Stimulated activated CD8-positive, alpha-beta memory T cell treated with anti-CD3 and anti-CD28 coated beads, Interleukin-15, amount 100 ng/mL, for 4 hours (primary cell): ENCODE measurements around the gene PRKD1.
"Not testable (repeated sequence)": the region's sequence is repeated elsewhere in the genome, so short reads cannot be mapped to it uniquely, and the experiment has no call there.

ENCODE experiments used
- DNase-seq, 2 donors: peaks; one replicate each; pipeline ENCODE4 v3.0.0-alpha.2; 2020; ENCODE audit warnings: low read depth in 2 of 2

Gene PRKD1

DNA sequence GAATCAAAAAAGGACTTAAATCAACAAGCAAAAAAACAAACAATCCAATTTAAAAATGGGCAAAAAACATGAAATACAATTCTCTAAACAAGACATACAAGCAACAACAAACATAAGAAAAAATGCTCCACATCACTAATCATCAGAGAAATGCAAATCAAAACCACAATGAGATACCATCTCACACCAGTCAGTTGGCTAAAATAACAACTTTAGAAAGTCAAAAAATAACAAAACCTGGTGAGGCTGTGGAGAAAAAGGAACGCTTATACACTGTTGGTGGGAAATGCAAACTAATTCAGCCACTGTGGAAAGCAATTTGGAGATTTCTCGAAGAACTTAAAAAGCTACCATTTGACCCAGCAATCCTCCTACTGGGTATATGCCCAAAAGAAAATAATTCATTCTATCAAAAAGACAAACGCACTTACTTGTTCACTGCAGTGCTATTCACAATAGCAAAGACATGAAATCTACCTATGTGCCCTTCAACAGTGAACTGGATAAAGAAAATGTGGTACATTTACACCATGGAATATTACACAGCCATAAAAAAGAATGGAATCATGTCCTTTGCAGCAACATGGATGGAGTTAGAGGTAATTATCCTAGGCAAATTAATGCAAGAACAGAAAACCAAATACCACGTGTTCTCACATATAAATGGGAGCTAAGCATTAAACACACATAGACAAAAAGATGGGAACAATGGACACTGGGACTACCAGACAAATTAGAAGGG, 26.9 kb downstream of the PRKD1 start:
- DNase-seq = no peak

DNA sequence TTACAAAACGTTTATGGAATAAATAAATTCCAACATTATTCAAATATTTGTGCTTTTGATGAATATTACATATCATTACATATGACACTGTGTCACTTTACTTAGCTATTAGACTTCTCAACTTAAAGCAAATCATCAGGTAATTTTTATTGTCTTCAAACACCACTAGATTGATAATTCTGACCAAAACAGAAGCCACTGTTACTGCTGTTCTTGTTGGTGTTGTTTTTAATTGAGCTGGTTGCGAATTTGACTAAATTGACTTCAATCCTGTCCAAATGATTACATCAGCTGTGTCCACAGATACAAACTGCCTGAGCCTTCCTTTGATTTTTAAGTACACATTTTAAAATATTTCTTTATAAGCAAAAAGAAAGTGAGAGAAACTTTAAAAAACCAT, 29.2 kb downstream of the PRKD1 start:
- no peak for DNase-seq

DNA sequence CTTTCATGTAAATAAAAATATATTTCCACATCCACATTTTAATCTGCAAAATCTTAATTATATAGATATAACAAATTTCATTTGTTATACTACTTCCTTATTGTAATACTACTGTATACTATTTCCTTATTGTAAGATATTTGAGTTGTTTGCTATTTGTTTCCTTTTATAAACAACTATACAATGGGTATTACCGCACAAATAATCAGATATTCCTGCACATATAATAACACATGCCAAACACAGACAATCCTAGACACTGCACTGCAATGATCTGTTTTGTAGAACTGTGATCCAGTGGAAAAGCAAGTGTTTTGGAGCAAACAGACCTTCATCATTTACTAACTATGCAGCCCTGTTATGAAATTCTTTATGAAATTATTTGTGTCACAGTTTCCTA, 30.5 kb downstream of the PRKD1 start:
- no peak for DNase-seq

DNA sequence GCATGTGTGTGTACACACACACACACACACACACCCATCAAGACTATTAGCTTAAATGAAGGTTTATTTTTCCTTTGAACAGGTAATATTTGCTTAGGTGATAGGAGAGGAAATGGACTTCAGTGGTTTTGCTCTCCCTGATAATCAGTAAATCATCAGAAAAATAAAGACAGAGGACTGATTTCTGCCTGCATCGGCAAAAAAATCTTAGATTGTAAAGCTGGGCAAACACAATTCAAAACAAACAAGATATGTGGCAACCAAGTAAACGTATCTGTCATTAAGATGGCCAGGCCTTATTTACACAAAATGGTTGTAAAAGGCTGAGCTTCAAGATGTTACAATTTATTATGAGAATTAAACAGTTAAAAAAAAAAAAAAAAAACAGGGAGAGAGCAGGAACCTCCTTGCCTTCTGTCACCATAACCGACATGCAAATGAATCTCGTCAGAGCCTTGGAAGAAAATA, 31.3 kb downstream of the PRKD1 start:
- no peak for DNase-seq

DNA sequence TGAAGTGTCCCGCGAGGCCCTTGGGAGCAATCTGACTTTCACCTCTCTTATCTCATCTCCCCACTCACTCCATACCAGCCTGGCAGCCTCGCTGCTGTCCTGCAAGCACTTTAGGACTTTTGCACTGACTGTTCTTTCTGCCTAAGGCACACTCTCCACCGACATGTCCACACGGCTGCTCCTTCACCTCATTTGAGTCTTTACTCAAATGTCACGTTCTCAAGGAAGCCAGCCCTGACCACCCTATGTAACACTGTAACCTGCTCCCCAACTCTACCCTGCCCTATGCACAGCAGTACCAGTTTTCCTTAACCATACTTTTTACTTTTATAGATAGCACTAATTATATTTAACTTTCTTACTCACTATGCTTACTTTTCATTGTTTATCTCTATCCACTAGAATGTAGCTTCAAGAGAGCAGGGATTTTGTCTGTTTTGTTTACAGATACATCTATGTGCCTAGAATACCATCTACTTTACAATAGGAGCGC, 32.0 kb downstream of the PRKD1 start:
- no peak for DNase-seq

DNA sequence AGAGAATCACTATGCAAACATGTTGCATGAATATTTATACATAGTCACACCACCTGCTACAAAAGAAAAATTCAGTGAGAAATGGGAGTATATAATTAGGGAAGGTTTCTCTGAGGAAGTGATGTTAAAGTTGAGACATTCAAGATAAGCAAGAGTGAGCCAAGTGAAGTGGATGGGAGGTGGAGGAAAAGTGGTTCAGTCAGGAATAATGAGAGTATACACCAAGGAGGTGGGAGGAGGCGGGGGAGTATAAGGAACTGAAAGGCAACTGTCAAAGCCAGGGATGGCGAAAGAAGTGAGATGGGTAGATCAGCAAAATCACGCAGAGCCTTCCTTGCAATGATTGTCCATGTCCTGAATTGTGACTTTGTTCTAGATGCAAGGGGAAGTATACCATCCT, 33.7 kb downstream of the PRKD1 start:
- DNase-seq = no peak

DNA sequence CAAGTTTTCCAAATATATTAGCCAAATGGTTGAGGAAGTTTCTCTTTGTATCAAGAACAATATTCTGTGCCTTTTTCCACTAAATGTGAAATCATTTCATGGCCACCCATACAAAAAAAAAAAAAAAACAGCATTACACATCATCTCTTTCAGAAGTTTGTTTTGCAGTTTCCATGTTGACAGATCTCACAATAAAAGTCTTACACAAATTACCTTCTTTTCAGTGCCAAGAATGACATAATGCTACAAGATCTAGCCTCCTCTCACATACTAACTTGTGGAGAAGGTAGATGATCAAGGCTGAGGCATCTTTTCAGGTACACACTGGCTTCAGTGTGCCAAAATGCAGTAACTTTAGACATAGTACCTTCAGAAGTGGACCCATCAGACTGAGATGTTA, 35.3 kb downstream of the PRKD1 start:
- DNase-seq = no peak

DNA sequence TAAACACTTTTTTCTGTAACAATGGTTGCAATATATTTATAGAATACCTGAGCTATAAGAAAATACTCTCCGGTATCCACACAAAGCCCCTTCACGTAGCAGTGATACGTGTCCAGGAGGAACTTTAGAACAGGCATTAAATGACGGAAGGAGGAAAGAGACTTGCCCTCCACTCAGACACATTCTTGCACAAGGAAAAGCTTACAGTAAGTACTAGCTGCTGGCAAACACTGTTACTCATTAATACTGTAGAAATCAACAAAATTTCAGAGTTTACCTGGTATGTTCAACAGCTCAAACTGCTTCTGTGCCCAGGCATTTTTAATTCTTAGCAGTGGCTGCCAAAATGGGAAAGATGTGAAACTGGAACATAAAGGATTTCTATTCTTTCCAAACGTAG, 41.7 kb downstream of the PRKD1 start:
- no peak for DNase-seq

DNA sequence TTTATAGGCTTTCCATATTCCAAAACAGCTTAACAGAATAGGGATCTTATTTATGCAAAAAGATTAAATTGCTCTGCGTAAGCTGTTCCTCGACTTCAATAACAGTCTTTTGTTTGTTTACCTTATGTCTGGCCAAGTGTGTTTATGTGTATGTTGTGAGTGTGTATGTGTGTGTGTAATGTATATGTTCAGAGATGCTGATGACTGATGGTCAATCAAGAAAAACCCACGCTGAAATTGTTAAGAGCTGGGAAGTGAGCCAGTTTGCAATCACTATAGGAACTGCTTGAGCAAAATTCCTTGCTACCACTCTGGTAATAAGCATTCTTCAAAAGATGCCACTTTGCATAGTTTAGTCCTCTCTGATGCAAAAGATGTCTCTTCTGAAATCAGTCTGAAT, 59.6 kb downstream of the PRKD1 start:
- DNase-seq = no peak

DNA sequence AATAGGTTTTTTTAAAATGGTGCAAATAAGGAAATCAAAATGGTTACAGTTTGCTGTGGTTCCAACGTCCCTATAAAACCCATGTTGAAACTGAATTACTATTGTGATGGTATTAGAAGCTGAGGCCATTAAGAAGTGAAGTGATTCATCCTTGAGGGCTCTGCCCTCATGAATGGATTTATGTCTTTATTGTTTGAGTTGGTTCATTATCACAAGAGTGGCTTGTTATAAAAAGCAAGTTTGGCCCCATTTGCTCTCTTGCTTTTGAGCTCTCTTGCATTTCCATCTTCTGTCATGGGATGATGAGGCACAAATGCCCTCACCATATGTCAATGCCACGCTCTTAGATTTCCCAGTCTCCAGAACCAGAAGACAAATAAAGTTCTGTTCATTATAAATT, 62.3 kb downstream of the PRKD1 start:
- no peak for DNase-seq

DNA sequence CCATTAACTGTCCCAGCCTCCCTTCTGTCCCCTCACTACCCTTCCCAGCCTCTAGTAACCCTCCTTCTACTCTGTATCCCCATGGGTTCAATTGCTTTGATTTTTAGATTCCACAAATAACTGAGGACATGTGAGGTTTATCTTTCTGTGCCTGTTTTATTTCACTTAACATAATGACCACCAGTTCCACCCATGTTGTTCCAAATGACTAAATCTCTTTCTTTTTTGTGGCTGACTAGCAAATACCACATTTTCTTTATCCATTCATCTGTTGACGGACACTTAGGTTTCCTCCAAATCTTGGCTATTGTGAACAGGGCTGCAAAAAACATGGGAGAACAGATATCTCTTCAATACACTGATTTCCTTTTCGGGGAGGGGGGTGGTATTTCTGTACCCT, 65.7 kb downstream of the PRKD1 start:
- no peak for DNase-seq

DNA sequence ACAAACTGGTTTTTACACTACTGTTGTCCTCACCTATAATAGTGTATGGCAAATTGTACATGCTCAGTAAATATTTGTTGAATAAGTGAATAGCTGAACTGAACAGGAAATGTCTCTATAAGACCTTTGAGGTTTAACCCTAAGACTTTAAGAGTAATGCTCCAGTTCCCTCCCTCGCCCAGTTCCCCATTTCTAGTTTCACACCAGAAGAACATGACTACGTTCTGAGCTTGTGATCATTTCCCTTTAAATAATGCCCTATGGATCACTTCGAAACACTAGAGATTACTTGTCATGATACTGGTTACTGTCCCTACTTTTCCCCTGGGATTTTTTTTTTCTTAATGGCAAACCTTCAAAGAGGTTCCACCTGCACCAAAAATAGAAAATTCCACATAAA, 69.3 kb downstream of the PRKD1 start:
- DNase-seq = no peak

DNA sequence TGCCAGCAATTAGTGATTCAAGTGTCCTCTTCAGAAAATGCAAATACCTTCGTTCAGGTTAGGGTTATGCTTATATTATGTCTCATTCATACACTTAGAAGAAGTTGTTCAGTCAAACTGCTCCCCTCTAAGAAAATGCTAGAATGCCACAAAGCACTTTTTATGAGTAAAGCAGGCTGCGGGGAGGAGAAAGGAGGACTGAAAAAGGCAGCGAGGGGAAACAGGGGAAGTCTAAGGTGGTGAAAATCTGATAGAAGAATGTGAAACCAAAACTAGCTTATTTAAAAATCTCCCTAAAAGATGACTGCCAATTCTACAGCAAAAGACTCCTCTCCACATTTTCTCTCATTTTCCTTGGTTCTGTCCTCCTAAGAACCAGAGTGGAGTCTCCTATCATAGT, 70.1 kb downstream of the PRKD1 start:
- DNase-seq = no peak

DNA sequence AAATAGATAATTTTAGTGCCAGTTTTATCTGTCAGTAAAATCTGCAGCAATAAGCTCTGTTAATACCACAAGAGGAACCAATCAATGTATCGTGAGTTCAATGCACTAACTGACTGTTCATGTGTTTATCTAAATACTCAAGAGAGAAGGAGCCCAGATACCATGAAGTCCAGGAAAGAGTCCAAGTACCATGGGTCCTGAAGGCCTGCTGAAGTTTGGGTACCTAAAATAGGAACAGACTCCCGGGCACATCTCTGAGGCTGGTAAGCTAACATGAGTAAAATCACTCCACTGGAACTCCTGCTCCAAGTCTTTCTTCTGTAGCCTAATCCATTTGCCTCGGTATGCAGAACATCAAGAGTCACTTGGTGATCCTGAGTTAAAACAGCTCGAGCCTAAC, 71.1 kb downstream of the PRKD1 start:
- no peak for DNase-seq

DNA sequence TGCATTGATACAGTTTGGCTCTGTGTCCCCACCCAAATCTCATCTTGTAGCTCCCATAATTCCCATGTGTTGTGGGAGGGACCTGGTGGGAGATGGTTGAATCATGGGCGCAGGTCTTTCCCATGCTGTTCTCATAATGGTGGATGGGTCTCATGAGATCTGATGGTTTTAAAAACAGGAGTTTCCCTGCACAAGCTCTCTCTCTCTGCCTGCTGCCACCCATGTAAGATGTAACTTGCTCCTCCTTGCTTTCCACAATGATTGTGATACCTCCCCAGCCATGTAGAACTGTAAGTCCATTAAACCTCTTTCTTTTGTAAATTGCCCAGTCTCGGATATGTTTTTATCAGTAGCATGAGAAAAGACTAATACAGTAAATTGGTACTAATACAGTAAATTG, 74.0 kb downstream of the PRKD1 start:
- DNase-seq = not testable (repeated sequence)

DNA sequence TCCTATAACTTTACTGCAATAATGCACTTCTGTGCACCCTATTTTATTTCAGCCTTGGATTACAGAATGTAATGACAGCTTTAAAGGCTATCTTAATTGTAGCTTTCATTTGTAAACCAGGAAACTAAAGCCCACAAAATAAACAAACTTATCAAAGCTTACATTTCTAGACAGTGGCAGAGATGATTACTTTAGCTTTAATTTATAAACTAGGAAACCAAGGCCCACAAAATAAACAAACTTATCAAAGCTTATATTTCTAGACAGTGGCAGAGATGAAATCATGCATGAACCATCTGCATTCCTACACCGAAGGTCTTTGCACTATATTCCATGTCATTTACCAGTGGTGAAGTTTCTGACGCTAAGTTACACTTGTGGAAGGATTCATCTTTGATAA, 74.4 kb downstream of the PRKD1 start:
- DNase-seq = no peak

DNA sequence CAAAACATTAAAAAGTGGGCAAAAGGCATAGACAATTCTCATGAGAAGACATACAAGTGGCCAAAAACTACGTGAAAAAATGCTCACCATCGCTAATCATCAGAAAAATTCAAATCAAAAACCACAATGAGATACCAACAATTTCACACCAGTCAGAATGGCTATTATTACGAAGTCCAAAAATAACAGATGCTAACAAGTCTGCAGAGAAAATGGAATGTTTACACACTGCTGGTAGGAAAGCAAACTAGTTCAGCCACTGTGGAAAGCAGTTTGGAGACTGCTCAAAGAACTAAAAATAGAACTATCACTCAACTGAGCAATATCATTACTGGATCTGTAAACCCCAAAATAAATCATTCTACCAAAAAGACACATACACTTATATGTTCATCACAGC, 76.2 kb downstream of the PRKD1 start:
- no peak for DNase-seq

DNA sequence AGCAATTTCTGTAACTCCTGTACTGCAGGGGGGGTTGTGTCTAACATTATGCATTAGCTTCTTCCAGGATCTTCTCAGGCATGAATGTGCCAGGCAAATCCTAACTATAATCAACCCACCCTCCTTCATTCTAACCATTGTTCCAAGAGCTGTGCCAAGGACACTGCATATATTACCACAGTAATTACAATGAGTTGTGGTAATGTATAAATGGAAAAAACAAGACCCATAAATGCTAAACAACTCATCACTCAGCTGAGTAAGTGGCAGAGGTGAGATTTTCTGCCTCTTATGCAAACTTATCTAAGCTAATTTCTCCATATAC, 80.6 kb downstream of the PRKD1 start:
- no peak for DNase-seq

DNA sequence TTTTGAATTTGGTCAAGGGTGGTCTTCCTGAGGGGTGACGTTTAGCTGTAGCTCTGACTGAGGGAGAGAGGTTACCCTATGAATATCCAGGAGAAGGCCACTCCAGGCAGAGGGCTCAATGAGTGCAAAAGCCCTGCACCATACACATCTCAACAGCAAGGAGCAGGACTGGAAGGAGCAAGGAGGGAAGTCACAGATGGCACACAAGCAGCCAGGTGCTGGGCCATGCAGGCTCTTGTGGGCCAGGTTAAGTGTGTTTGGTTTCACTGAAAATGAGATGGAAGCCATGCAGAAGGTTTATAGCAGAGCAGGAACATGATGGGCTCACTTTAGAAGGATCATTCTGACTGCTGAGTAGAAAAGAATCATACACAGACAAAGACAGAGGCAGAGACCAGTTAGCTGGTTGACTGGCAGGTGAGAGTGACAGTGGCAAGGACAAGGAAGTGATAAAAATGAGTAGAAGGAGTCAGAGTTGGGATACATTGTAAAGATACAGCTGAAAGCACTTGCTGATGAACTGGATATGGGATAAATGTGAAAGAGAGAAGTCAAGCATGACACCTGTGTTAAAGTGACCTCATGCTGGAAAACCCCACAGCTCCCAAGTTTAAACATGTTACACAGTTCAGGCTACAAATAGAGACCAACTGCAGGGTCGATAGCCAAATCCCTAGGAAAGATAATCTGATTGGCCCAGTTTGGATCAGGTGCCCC, 81.2 kb downstream of the PRKD1 start:
- no peak for DNase-seq

DNA sequence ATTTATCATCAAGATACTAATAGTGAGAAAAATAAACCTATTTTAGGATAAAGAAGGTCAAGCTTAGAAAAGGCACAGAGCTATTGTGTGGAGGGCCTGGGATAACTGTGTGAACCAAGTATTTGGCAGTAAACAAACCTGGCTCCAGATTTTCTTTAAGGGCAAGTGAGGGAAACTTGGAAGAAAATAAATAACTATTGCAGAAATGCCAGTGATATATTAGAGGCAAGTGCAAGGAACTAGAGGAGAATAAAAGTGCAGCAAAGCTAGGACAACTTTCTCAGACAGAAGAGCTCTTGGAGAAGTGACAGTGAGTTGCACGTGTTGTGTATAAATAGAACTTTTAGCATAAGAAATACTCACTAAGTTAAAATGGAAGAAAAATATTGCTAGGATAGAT, 83.7 kb downstream of the PRKD1 start:
- no peak for DNase-seq

DNA sequence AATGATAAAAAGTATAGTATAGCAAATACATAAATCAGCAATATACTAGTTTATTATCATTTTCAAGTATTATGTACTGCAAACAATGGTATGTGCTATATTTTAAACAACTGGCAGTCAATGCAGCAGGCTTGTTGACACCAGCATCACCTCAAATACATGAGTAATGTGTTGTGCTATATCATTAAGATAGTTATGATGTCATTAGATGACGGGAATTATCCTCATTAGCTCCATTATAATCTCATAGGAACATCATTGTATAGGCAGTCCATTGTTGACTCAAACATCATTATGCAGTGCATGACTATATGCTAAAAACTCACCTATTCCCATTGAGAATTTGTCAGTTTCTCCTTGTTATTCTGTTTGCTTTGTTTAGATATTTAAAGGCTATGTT, 85.4 kb downstream of the PRKD1 start:
- no peak for DNase-seq

DNA sequence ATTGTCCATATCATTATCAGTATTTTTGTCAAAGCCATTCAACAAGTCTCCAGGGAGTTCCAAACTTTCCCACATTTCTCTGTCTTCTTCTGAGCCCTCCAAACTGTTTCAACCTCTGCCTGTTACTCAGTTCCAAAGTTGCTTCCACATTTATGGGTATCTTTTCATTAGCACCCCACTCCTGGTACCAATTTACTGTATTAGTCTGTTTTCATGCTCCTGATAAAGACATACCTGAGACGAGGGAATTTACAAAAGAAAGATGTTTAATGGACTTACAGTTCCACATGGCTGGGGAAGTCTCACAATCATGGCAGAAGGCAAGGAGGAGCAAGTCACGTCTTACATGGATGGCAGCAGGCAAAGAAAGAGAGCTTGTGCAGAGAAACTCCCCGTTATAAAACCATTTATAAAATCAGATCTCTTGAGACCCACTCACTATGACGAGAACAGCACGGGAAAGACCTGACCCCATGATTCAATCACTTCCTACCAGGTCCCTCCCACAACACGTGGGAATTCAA, 87.2 kb downstream of the PRKD1 start:
- not testable (repeated sequence) for DNase-seq

DNA sequence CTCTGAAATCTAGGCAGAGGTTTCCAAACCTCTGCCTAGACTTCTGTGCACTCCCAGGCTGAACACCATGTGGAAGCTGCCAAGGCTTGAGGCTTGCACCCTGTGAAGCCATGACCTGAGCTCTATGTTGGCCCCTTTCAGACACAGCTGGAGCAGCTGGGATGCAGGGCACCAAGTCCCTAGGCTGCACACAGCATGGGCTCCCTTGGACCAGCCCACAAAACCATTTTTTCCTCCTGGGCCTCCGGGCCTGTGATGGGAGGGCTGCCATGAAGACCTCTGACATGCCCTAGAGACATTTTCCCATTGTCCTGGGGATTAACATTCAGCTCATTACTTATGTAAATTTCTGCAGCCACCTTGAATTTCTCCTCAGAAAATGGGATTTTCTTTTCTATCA, 88.0 kb downstream of the PRKD1 start:
- DNase-seq = not testable (repeated sequence)
